ENCODE data around the gene TCHP. TPM values are rescaled to one million over a fixed set of nuclear protein-coding genes. Genes with fewer than 3 reads are reported as not detected.
A peak's percentile ranks its signal among the peaks of the same experiment; 100 is the strongest.

TCHP gene
- polyA plus RNA-seq, 1 experiment: 9.1 TPM

- no peak for DNase-seq (ENCODE audit: low read depth, low spot score)
- no peaks in the 10 kb centered on the region for H3K27me3 ChIP-seq (ENCODE audit: control insufficient read depth, insufficient read depth, low read length)
- ChIA-PET CTCF (interaction anchor here (1.1 to 1.3 kb wide), 2 partner anchors 15 to 16 kb away, joined by 3 to 7 read pairs; no protein-coding TSS in a partner anchor), POLR2A (no interaction called here)
- no peak overlapping the region for H3K4me3 ChIP-seq (ENCODE audit: low read depth, low read length)
- no peaks in the 10 kb centered on the region for H3K9me3 ChIP-seq (ENCODE audit: control insufficient read depth, insufficient read depth, low read length)
- no peak overlapping the region for H3K27ac ChIP-seq (ENCODE audit: low read depth, low read length)
- TF ChIP-seq CTCF (IDR thresholded peaks at IDR 0.05; ENCODE audit: low read depth, low read length): no peak
Observed at GRCh38 chr12:109868182-109869051, 31.7 kb upstream of the TCHP start.

GRCh38 chr12:109870648-109871047 lies 29.4 kb upstream of the TCHP start:
- H3K9me3 ChIP-seq (ENCODE audit: control insufficient read depth, insufficient read depth, low read length): no peaks in the 10 kb centered on the region
- ChIA-PET CTCF (interaction anchor here (3.6 kb wide), 1 partner anchor 18 kb away, joined by 19 read pairs; no protein-coding TSS in a partner anchor), POLR2A (interaction anchor here (0.5 kb wide), 1 partner anchor 32 kb away, joined by 4 read pairs; no protein-coding TSS in a partner anchor)
- no peak for DNase-seq (ENCODE audit: low read depth, low spot score)
- H3K27me3 ChIP-seq (ENCODE audit: control insufficient read depth, insufficient read depth, low read length): no peaks in the 10 kb centered on the region
- H3K27ac ChIP-seq (ENCODE audit: low read depth, low read length): no peak overlapping the region
- TF ChIP-seq CTCF (IDR thresholded peaks at IDR 0.05; ENCODE audit: low read depth, low read length): no peak
- no peak overlapping the region for H3K4me3 ChIP-seq (ENCODE audit: low read depth, low read length)

GRCh38 chr12:109871668-109872314 lies 28.3 kb upstream of the TCHP start:
- peak overlapping the region; percentile 62 for H3K27ac ChIP-seq (ENCODE audit: low read depth, low read length)
- ChIA-PET POLR2A (no interaction called here), CTCF (interaction anchor here (2.1 to 3.6 kb wide), 2 partner anchors 19 to 26 kb away, joined by 10 to 19 read pairs; no protein-coding TSS in a partner anchor)
- no peaks in the 10 kb centered on the region for H3K27me3 ChIP-seq (ENCODE audit: control insufficient read depth, insufficient read depth, low read length)
- no peak for TF ChIP-seq CTCF (IDR thresholded peaks at IDR 0.05; ENCODE audit: low read depth, low read length)
- H3K9me3 ChIP-seq (ENCODE audit: control insufficient read depth, insufficient read depth, low read length): no peaks in the 10 kb centered on the region
- no peak for DNase-seq (ENCODE audit: low read depth, low spot score)
- H3K4me3 ChIP-seq (ENCODE audit: low read depth, low read length): no peak overlapping the region

GRCh38 chr12:109873653-109874052 lies 26.4 kb upstream of the TCHP start:
- no peak for TF ChIP-seq CTCF (IDR thresholded peaks at IDR 0.05; ENCODE audit: low read depth, low read length)
- Histone ChIP-seq H3K4me3 (ENCODE audit: low read depth, low read length) (no peak overlapping the region), H3K9me3 (ENCODE audit: control insufficient read depth, insufficient read depth, low read length) (no peaks in the 10 kb centered on the region), H3K27ac (ENCODE audit: low read depth, low read length) (no peak overlapping the region), H3K27me3 (ENCODE audit: control insufficient read depth, insufficient read depth, low read length) (no peaks in the 10 kb centered on the region)
- DNase-seq (ENCODE audit: low read depth, low spot score): no peak
- ChIA-PET CTCF (interaction anchor here (0.6 to 3.6 kb wide), 5 partner anchors 8 to 1654 kb away, joined by 3 to 19 read pairs (median 4); no protein-coding TSS in a partner anchor), POLR2A (no interaction called here)
